ENCODE data around the gene LYPD6B. TPM values are rescaled to one million over a fixed set of nuclear protein-coding genes. Genes with fewer than 3 reads are reported as not detected.

LYPD6B gene
- total RNA-seq, 1 experiment from 2014 or later = 6.1 TPM

DNA sequence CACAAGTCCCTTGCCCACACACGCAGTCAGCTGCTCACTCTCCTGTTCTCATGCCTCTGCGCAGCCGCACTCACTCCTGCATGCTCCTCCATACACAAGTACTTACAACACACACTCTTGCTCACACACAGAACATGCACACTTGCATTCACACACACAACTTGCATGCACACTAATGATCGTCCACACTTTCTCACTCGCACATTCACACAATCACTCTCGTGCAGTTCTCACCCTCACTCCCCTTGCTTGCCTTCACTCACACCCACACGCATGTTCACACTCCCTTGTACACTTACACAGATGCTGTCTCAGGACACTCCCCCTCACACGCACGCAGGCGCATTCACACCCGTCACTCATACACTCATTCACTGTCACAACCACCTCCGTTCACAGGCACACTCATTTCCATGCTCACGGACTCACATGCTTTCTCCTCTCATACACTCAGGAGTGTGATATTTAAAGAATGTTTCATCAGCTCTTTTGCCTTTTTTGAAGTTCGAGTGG, 36.1 kb upstream of the LYPD6B start:
- Histone ChIP-seq H3K9me3 (ENCODE audit: control insufficient read depth in 1 of 2, insufficient read depth in 1 of 2, low read depth in 1 of 2, low read length in 2 of 2) (no peaks in the 10 kb centered on the region), H3K36me3 (ENCODE audit: control insufficient read depth in 1 of 2, insufficient read depth in 2 of 2, low read length in 2 of 2) (no peaks in the 10 kb centered on the region), H3K4me2 (ENCODE audit: low read length) (no peak overlapping the region), H3K4me1 (ENCODE audit: control insufficient read depth in 1 of 2, insufficient read depth in 2 of 2, low read length in 2 of 2) (no peaks in the 10 kb centered on the region), H4K20me1 (ENCODE audit: insufficient read depth) (no peaks in the 10 kb centered on the region), H3K4me3 (replicated peaks in 1 of 2; ENCODE audit: low read depth in 1 of 2, low read length in 2 of 2) (no peak overlapping the region), H3K79me2 (ENCODE audit: insufficient read depth, low read length) (no peaks in the 10 kb centered on the region), H3K27me3 (ENCODE audit: insufficient read depth, low read length) (no peaks in the 10 kb centered on the region), H3K27ac (ENCODE audit: low read depth, low read length) (no peak overlapping the region), H3K9me2 (ENCODE audit: insufficient read depth) (no peaks in the 10 kb centered on the region), H2AFZ (ENCODE audit: low read depth, low read length, poor library complexity, severe bottlenecking) (no peak overlapping the region), H3K9ac (ENCODE audit: low read length) (no peak overlapping the region)
- RAD21 ChIA-PET (ENCODE audit: low non-redundant PET in 1 of 2, low total read pairs in 2 of 2, uncharacterized antibody in 2 of 2, unreplicated experiment in 2 of 2) = no interaction called here
- POLR2A ChIA-PET = no interaction called here
- no TSS peak for BruUV-seq (replicated peaks)
- CTCF ChIA-PET = no interaction called here
- intact Hi-C loops (cut with micrococcal nuclease) = no loop called here
- DNase-seq (ENCODE audit: low read depth, low spot score) (no peak), ATAC-seq (no peak)
- TF ChIP-seq CEBPB (IDR thresholded peaks at IDR 0.05; ENCODE audit: low read depth) (no peak), YY1 (IDR thresholded peaks at IDR 0.05; ENCODE audit: extremely low read depth, insufficient replicate concordance, low read depth, low read length) (no peak), EZH2phosphoT487 (IDR thresholded peaks at IDR 0.05; ENCODE audit: borderline replicate concordance) (no peak), SIN3A (IDR thresholded peaks at IDR 0.05; ENCODE audit: low read depth) (no peak), SP1 (IDR thresholded peaks at IDR 0.05; ENCODE audit: low read depth) (no peak), POLR2AphosphoS5 (IDR thresholded peaks at IDR 0.05; ENCODE audit: low read depth, low read length) (no peak), JUND (IDR thresholded peaks at IDR 0.05) (no peak), EGR1 (IDR thresholded peaks at IDR 0.05; ENCODE audit: low read depth) (no peak), RAD21 (IDR thresholded peaks at IDR 0.05; ENCODE audit: low read depth) (no peak)
- TF ChIP-seq, protein P1, sequence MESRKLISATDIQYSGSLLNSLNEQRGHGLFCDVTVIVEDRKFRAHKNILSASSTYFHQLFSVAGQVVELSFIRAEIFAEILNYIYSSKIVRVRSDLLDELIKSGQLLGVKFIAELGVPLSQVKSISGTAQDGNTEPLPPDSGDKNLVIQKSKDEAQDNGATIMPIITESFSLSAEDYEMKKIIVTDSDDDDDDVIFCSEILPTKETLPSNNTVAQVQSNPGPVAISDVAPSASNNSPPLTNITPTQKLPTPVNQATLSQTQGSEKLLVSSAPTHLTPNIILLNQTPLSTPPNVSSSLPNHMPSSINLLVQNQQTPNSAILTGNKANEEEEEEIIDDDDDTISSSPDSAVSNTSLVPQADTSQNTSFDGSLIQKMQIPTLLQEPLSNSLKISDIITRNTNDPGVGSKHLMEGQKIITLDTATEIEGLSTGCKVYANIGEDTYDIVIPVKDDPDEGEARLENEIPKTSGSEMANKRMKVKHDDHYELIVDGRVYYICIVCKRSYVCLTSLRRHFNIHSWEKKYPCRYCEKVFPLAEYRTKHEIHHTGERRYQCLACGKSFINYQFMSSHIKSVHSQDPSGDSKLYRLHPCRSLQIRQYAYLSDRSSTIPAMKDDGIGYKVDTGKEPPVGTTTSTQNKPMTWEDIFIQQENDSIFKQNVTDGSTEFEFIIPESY (IDR thresholded peaks at IDR 0.05; ENCODE audit: extremely low read depth, insufficient replicate concordance, low read length) = no peak
- TF ChIP-seq, protein P2, sequence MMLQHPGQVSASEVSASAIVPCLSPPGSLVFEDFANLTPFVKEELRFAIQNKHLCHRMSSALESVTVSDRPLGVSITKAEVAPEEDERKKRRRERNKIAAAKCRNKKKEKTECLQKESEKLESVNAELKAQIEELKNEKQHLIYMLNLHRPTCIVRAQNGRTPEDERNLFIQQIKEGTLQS (IDR thresholded peaks at IDR 0.05) = no peak
